Breast epithelium (tissue), 4 donors: ENCODE data around the gene OSGIN1. TPM values are rescaled to one million over a fixed set of nuclear protein-coding genes. Genes with fewer than 3 reads are reported as not detected.

Experiments used
- DNase-seq, 2 donors: peaks; one replicate each; pipeline ENCODE4 v3.0.0-alpha.2; 2019; ENCODE audit warnings: low spot score in 2 of 2
- H3K27ac ChIP-seq, 2 donors: fragments of 200-600 bp; sonication (generic) in 1 of 2; one replicate each; pipeline ENCODE4 v1.5.1; 2016 to 2019; ENCODE audit warnings: mild to moderate bottlenecking in 1 of 2
- H3K27me3 ChIP-seq, 2 donors: fragments of 200-600 bp; sonication (generic) in 1 of 2; one replicate each; pipeline versions ENCODE4 v1.5.1 to v1.6.0; 2017 to 2019; ENCODE audit warnings: control low read depth in 1 of 2, mild to moderate bottlenecking in 1 of 2
- H3K36me3 ChIP-seq: fragments of 200-600 bp; one replicate; pipeline ENCODE4 v1.5.1; 2019
- H3K4me1 ChIP-seq, 2 donors: fragments of 200-600 bp; sonication (generic); one replicate each; pipeline ENCODE4 v1.5.1; 2016 to 2019; ENCODE audit warnings: control low read depth in 1 of 2
- H3K4me3 ChIP-seq, 3 donors: fragments of 200-600 bp; sonication (generic); 1 replicate in 2 of 3; 2 replicates in 1 of 3; pipeline ENCODE4 v1.5.1; 2016 to 2019; ENCODE audit warnings: mild to moderate bottlenecking in 3 of 3, moderate library complexity in 2 of 3
- H3K9me3 ChIP-seq, 2 donors: fragments of 200-600 bp; sonication (generic) in 1 of 2; one replicate each; pipeline ENCODE4 v1.5.1; 2016 to 2019; ENCODE audit warnings: control low read depth in 1 of 2
- CTCF ChIP-seq, 3 donors: fragments of 450-650 bp; IDR thresholded peaks; one replicate each; pipeline ENCODE4 v1.5.1; 2016 to 2017; ENCODE audit warnings: antibody characterized with exemption in 3 of 3, mild to moderate bottlenecking in 3 of 3, moderate library complexity in 3 of 3
- POLR2A ChIP-seq: fragments of 450-650 bp; IDR thresholded peaks from one replicate; pipeline ENCODE4 v1.6.1; 2016; ENCODE audit warnings: antibody characterized with exemption, mild to moderate bottlenecking, moderate library complexity
- POLR2AphosphoS5 ChIP-seq, 3 donors: sonication (generic); formaldehyde crosslinking; IDR thresholded peaks; one replicate each; pipeline ENCODE4 v1.6.1; 2017; ENCODE audit warnings: antibody characterized with exemption in 3 of 3
- intact Hi-C: fragments of 100-400 bp; cut with DNase I; formaldehyde crosslinking; loops from one replicate; pipeline ENCODE4 v1.15.1; 2023; ENCODE audit warnings: low total_unique reads
- total RNA-seq, 3 donors: library from RNA; depleted of rRNA; stranded (reverse); fragments of >200 nt; gene quantifications; one replicate each; pipeline ENCODE4 v1.1.0, GENCODE V29; 2016

OSGIN1 gene
- total RNA-seq, 3 donors from 2014 or later: 3.0 to 3.5 (median 3.3) TPM

- TF ChIP-seq CTCF (IDR thresholded peaks at IDR 0.05) (no peak), POLR2A (no peak), POLR2AphosphoS5 (IDR thresholded peaks at IDR 0.05) (no peak)
- H3K27me3 ChIP-seq: no peaks in the 10 kb centered on the region
- no peaks in the 10 kb centered on the region for H3K9me3 ChIP-seq
- no peaks in the 10 kb centered on the region for H3K36me3 ChIP-seq
- intact Hi-C loops: no loop called here
- H3K4me3 ChIP-seq: no peak overlapping the region
- H3K27ac ChIP-seq: no peak overlapping the region
- DNase-seq: no peak
- no peaks in the 10 kb centered on the region for H3K4me1 ChIP-seq
These were observed 44.2 kb upstream of the OSGIN1 start for GRCh38 chr16:83908798-83909197.

GRCh38 chr16:83911290-83911689, 41.8 kb upstream of the OSGIN1 start:
- intact Hi-C loops: no loop called here
- H3K4me1 ChIP-seq: no peaks in the 10 kb centered on the region
- no peak for DNase-seq
- H3K27me3 ChIP-seq: no peaks in the 10 kb centered on the region
- H3K4me3 ChIP-seq: no peak overlapping the region
- H3K27ac ChIP-seq: no peak overlapping the region
- no peak for TF ChIP-seq CTCF (IDR thresholded peaks at IDR 0.05)
- no peaks in the 10 kb centered on the region for H3K9me3 ChIP-seq
- H3K36me3 ChIP-seq: peaks cover 5% of the 10 kb centered on the region

- peaks cover 5% of the 10 kb centered on the region for H3K36me3 ChIP-seq
- intact Hi-C loops: no loop called here
- no peak for DNase-seq
- H3K4me3 ChIP-seq: no peak overlapping the region
- H3K27me3 ChIP-seq: no peaks in the 10 kb centered on the region
- no peak overlapping the region for H3K27ac ChIP-seq
- no peaks in the 10 kb centered on the region for H3K4me1 ChIP-seq
- H3K9me3 ChIP-seq: no peaks in the 10 kb centered on the region
- TF ChIP-seq CTCF (IDR thresholded peaks at IDR 0.05) (no peak), POLR2AphosphoS5 (IDR thresholded peaks at IDR 0.05) (no peak), POLR2A (no peak)
These were observed 40.4 kb upstream of the OSGIN1 start for GRCh38 chr16:83912519-83913244.

- peaks cover 8% of the 10 kb centered on the region for H3K36me3 ChIP-seq
These were observed 39.8 kb upstream of the OSGIN1 start for GRCh38 chr16:83913245-83913633.

More at GRCh38 chr16:83913245-83913633, 39.8 kb upstream of the OSGIN1 start:
- no peak for DNase-seq
- Histone ChIP-seq H3K4me3 (no peak overlapping the region), H3K27ac (no peak overlapping the region), H3K27me3 (no peaks in the 10 kb centered on the region), H3K4me1 (no peaks in the 10 kb centered on the region), H3K9me3 (no peaks in the 10 kb centered on the region)
- no peak for TF ChIP-seq CTCF (IDR thresholded peaks at IDR 0.05)
- TF ChIP-seq POLR2A: no peak
- no peak for TF ChIP-seq POLR2AphosphoS5 (IDR thresholded peaks at IDR 0.05)
- intact Hi-C loops: no loop called here
